Measurements from ENCODE around the gene MEIOSIN. TPM values are rescaled to one million over a fixed set of nuclear protein-coding genes. Genes with fewer than 3 reads are reported as not detected.

The MEIOSIN gene
- total RNA-seq, result 0.13 TPM in 1 of 2 replicates, not detected in the other

GRCh38 chr19:45733160-45733810 lies at the start of gene MEIOSIN:
Gene MEIOSIN (plus strand): TSS chr19:45733439. CDS start chr19:45735377, 1,938 bp downstream.

GRCh38 chr19:45691516-45692186 lies 41.6 kb upstream of the MEIOSIN start, which contains the start of gene SNRPD2:
Gene SNRPD2 (minus strand): TSS chr19:45691953. CDS start chr19:45691888, 65 bp downstream.

GRCh38 chr19:45692187-45693105 lies 40.8 kb upstream of the MEIOSIN start, which contains the start of gene QPCTL:
Gene QPCTL (plus strand): TSS chr19:45692666. CDS start chr19:45692704, 38 bp downstream.

GRCh38 chr19:45730368-45731288 lies 2.6 kb upstream of the MEIOSIN start, which contains the start of gene FBXO46:
Gene FBXO46 (minus strand): TSS chr19:45730896. CDS start chr19:45713495, 17,401 bp downstream.

GRCh38 chr19:45768984-45769782 lies 35.9 kb downstream of the MEIOSIN start, which contains the start of gene SIX5:
Gene SIX5 (minus strand): TSS chr19:45769252. CDS start chr19:45768844, 408 bp downstream.

GRCh38 chr19:45782162-45782691 lies 49.0 kb downstream of the MEIOSIN start, which contains the start of gene DMPK:
Gene DMPK (minus strand): TSS chr19:45782490. CDS start chr19:45782352, 138 bp downstream.

GRCh38 chr19:45792470-45793177 lies 59.4 kb downstream of the MEIOSIN start, which contains the start of gene DMWD:
Gene DMWD (minus strand): TSS chr19:45792845. CDS start chr19:45792756, 89 bp downstream.

Other genes starting within 250 kb of the MEIOSIN start
- gene RTN2, start 236.4 kb upstream of the MEIOSIN start, total RNA-seq, result 13.7 and 20.2 TPM in 2 replicates
- gene PPM1N, start 235.0 kb upstream of the MEIOSIN start, total RNA-seq, result 1.2 and 5.6 TPM in 2 replicates
- 52.7 and 162 TPM in 2 replicates for gene VASP, start 226.0 kb upstream of the MEIOSIN start, total RNA-seq
- 5.8 and 8.5 TPM in 2 replicates for gene OPA3, start 148.6 kb upstream of the MEIOSIN start, total RNA-seq
- 0.26 and 0.48 TPM in 2 replicates for gene GPR4, start 131.2 kb upstream of the MEIOSIN start, total RNA-seq
- 12.9 and 24.5 TPM in 2 replicates for gene EML2, start 94.0 kb upstream of the MEIOSIN start, total RNA-seq
- gene GIPR, start 65.2 kb upstream of the MEIOSIN start, total RNA-seq, result 1.7 TPM in 1 of 2 replicates, not detected in the other
- gene SNRPD2, start 41.5 kb upstream of the MEIOSIN start, total RNA-seq, result 274 and 363 TPM in 2 replicates
- 13.1 and 17.5 TPM in 2 replicates for gene QPCTL, start 40.8 kb upstream of the MEIOSIN start, total RNA-seq
- 11.3 and 12.8 TPM in 2 replicates for gene FBXO46, start 2.5 kb upstream of the MEIOSIN start, total RNA-seq
- gene SIX5, start 35.8 kb downstream of the MEIOSIN start, total RNA-seq, result 14.9 and 22.0 TPM in 2 replicates
- gene DMPK, start 49.1 kb downstream of the MEIOSIN start, total RNA-seq, result 7.9 and 33.5 TPM in 2 replicates
- gene DMWD, start 59.4 kb downstream of the MEIOSIN start, total RNA-seq, result 28.7 and 32.5 TPM in 2 replicates
- gene RSPH6A, start 81.9 kb downstream of the MEIOSIN start, total RNA-seq, result 0.08 TPM in 1 of 2 replicates, not detected in the other
- gene SYMPK, start 129.7 kb downstream of the MEIOSIN start, total RNA-seq, result 28.1 and 34.9 TPM in 2 replicates
- gene FOXA3, start 130.9 kb downstream of the MEIOSIN start, total RNA-seq, result 0.13 TPM in 1 of 2 replicates, not detected in the other
- gene IRF2BP1, start 152.7 kb downstream of the MEIOSIN start, total RNA-seq, result 36.7 and 38.0 TPM in 2 replicates
- 1.8 and 6.8 TPM in 2 replicates for gene MYPOP, start 169.2 kb downstream of the MEIOSIN start, total RNA-seq
- gene NANOS2, start 181.3 kb downstream of the MEIOSIN start, total RNA-seq, result not detected in 2 replicates
- gene NOVA2, start 240.4 kb downstream of the MEIOSIN start, total RNA-seq, result under 0.01 and 0.24 TPM in 2 replicates

Measured in epithelial cell of alveolus of lung (primary cell).